ENCODE measurements around the gene CNTN1. TPM values are rescaled to one million over a fixed set of nuclear protein-coding genes. Genes with fewer than 3 reads are reported as not detected.

The CNTN1 gene
- polyA plus RNA-seq, 1 donor from 2014 or later, result 101 TPM

- Histone ChIP-seq H3K36me3 (ENCODE audit: insufficient read depth, low read length) (no peaks in the 10 kb centered on the region), H3F3A (ENCODE audit: insufficient read depth, low read length, poor library complexity, severe bottlenecking) (no peaks in the 10 kb centered on the region), H2AFZ (ENCODE audit: low read depth, low read length) (no peak overlapping the region), H3K9me2 (ENCODE audit: insufficient read depth, low read length) (no peaks in the 10 kb centered on the region), H3K27ac (ENCODE audit: low read length) (no peak overlapping the region), H3K9ac (ENCODE audit: low read length) (no peak overlapping the region), H3K4me2 (ENCODE audit: low read length) (no peak overlapping the region), H3K9me3 (ENCODE audit: low read length) (no peaks in the 10 kb centered on the region), H3K79me2 (replicated peaks; ENCODE audit: insufficient read depth, low read length) (no peaks in the 10 kb centered on the region), H4K20me1 (ENCODE audit: insufficient read depth) (no peaks in the 10 kb centered on the region), H3K4me3 (ENCODE audit: low read length) (no peak overlapping the region), H3K27me3 (ENCODE audit: insufficient read depth, low read depth, low read length) (no peaks in the 10 kb centered on the region)
- no peak for TF ChIP-seq RAD21 (conservative IDR thresholded peaks at IDR 0.05)
- TF ChIP-seq EZH2 (IDR thresholded peaks at IDR 0.05; ENCODE audit: borderline replicate concordance, insufficient read depth, low read length, poor library complexity, severe bottlenecking), result no peak
- TF ChIP-seq MXI1 (conservative IDR thresholded peaks at IDR 0.05; ENCODE audit: poor library complexity, severe bottlenecking), result no peak
- TF ChIP-seq POLR2AphosphoS5 (IDR thresholded peaks at IDR 0.05), result no peak
- no peak for TF ChIP-seq TAF1 (IDR thresholded peaks at IDR 0.05; ENCODE audit: low read depth)
Measured at GRCh38 chr12:40701756-40702155, 9.5 kb downstream of the CNTN1 start.

GRCh38 chr12:40711121-40711520 is 18.9 kb downstream of the CNTN1 start:
- Histone ChIP-seq H3K79me2 (replicated peaks; ENCODE audit: insufficient read depth, low read length) (no peaks in the 10 kb centered on the region), H2AFZ (ENCODE audit: low read depth, low read length) (no peak overlapping the region), H3K9ac (ENCODE audit: low read length) (no peak overlapping the region), H3K36me3 (ENCODE audit: insufficient read depth, low read length) (no peaks in the 10 kb centered on the region), H3K27me3 (ENCODE audit: insufficient read depth, low read depth, low read length) (no peaks in the 10 kb centered on the region), H3K9me2 (ENCODE audit: insufficient read depth, low read length) (no peaks in the 10 kb centered on the region), H3K4me3 (ENCODE audit: low read length) (no peak overlapping the region), H3F3A (ENCODE audit: insufficient read depth, low read length, poor library complexity, severe bottlenecking) (no peaks in the 10 kb centered on the region), H3K4me2 (ENCODE audit: low read length) (no peak overlapping the region), H3K27ac (ENCODE audit: low read length) (no peak overlapping the region), H3K9me3 (ENCODE audit: low read length) (no peaks in the 10 kb centered on the region), H4K20me1 (ENCODE audit: insufficient read depth) (no peaks in the 10 kb centered on the region)
- TF ChIP-seq POLR2AphosphoS5 (IDR thresholded peaks at IDR 0.05), result no peak

- Histone ChIP-seq H3K4me2 (ENCODE audit: low read length) (no peak overlapping the region), H4K20me1 (ENCODE audit: insufficient read depth) (no peaks in the 10 kb centered on the region), H3K36me3 (ENCODE audit: insufficient read depth, low read length) (no peaks in the 10 kb centered on the region), H3F3A (ENCODE audit: insufficient read depth, low read length, poor library complexity, severe bottlenecking) (no peaks in the 10 kb centered on the region), H3K9me2 (ENCODE audit: insufficient read depth, low read length) (no peaks in the 10 kb centered on the region), H3K27ac (ENCODE audit: low read length) (no peak overlapping the region), H2AFZ (ENCODE audit: low read depth, low read length) (no peak overlapping the region), H3K4me3 (ENCODE audit: low read length) (no peak overlapping the region), H3K79me2 (replicated peaks; ENCODE audit: insufficient read depth, low read length) (no peaks in the 10 kb centered on the region), H3K9me3 (ENCODE audit: low read length) (no peaks in the 10 kb centered on the region), H3K9ac (ENCODE audit: low read length) (no peak overlapping the region), H3K27me3 (ENCODE audit: insufficient read depth, low read depth, low read length) (no peaks in the 10 kb centered on the region)
- no peak for TF ChIP-seq CTCF (IDR thresholded peaks at IDR 0.05; ENCODE audit: poor library complexity, severe bottlenecking)
- peak; percentile 42 for TF ChIP-seq EP300 (conservative IDR thresholded peaks at IDR 0.05; ENCODE audit: poor library complexity, severe bottlenecking)
- TF ChIP-seq SMC3 (conservative IDR thresholded peaks at IDR 0.05; ENCODE audit: poor library complexity), result no peak
Measured at GRCh38 chr12:40714636-40715035, 22.4 kb downstream of the CNTN1 start.

GRCh38 chr12:40716037-40716436 is 23.8 kb downstream of the CNTN1 start:
- Histone ChIP-seq H3K27ac (ENCODE audit: low read length) (no peak overlapping the region), H3K36me3 (ENCODE audit: insufficient read depth, low read length) (no peaks in the 10 kb centered on the region), H4K20me1 (ENCODE audit: insufficient read depth) (no peaks in the 10 kb centered on the region), H3K9me3 (ENCODE audit: low read length) (no peaks in the 10 kb centered on the region), H3K79me2 (replicated peaks; ENCODE audit: insufficient read depth, low read length) (no peaks in the 10 kb centered on the region), H3K27me3 (ENCODE audit: insufficient read depth, low read depth, low read length) (no peaks in the 10 kb centered on the region), H3F3A (ENCODE audit: insufficient read depth, low read length, poor library complexity, severe bottlenecking) (no peaks in the 10 kb centered on the region), H3K4me2 (ENCODE audit: low read length) (no peak overlapping the region), H3K9ac (ENCODE audit: low read length) (no peak overlapping the region), H3K4me3 (ENCODE audit: low read length) (no peak overlapping the region), H3K9me2 (ENCODE audit: insufficient read depth, low read length) (no peaks in the 10 kb centered on the region), H2AFZ (ENCODE audit: low read depth, low read length) (no peak overlapping the region)
- TF ChIP-seq POLR2AphosphoS5 (IDR thresholded peaks at IDR 0.05), result no peak
- TF ChIP-seq EZH2 (IDR thresholded peaks at IDR 0.05; ENCODE audit: borderline replicate concordance, insufficient read depth, low read length, poor library complexity, severe bottlenecking), result no peak

Measured in neural cell (in vitro differentiated cells).